Measurements from ENCODE around the gene RPS27L. TPM values are rescaled to one million over a fixed set of nuclear protein-coding genes. Genes with fewer than 3 reads are reported as not detected.

RPS27L gene
- total RNA-seq, 2 experiments from 2014 or later: 41.3 to 60.3 TPM

DNA sequence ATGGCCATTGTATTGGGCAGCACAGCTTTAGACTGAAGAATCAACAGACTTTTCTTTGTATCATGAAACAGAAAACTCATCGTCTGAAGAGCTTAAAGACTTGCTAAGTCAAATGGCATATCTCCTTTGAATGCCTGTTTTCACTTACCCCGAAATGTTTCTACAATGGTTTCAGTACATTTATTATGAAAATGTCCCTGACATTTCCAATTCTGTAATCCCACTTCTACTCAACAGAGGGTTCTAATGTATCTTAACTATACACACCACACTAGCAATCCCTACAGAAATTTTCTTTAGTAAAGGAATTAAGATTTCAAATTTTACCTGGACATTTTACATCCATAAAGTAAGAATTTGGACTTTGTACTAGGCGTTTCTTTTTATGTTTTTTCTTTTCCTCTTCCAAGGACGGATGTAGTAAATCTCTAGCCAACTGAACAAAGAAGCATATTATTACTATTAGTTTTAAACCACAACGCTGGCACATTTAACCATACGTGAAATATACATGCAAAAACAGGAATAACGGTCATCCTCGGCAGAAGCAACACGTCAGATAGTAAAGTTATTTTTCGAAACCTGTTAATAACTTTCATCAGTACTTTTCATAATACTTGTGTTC lies 1.1 kb downstream of the RPS27L start:
- DNase-seq (ENCODE audit: low spot score): peak; percentile 15
- Histone ChIP-seq H4K20me1 (ENCODE audit: insufficient read depth, low read length) (no peaks in the 10 kb centered on the region), H3K27ac (ENCODE audit: low read depth, low read length, poor library complexity, severe bottlenecking) (peak overlapping the region; percentile 67), H3K36me3 (ENCODE audit: insufficient read depth, low read length) (peaks cover 12% of the 10 kb centered on the region; the same call in 1 of the 2 replicates), H3K4me1 (ENCODE audit: insufficient read depth, low read length, poor library complexity, severe bottlenecking) (peaks cover 16% of the 10 kb centered on the region), H3K79me2 (ENCODE audit: insufficient read depth, low read depth, low read length) (peaks cover 16% of the 10 kb centered on the region; the same call in 1 of the 2 replicates), H3K9me2 (ENCODE audit: insufficient read depth, low read length) (no peaks in the 10 kb centered on the region), H3K4me2 (ENCODE audit: low read length) (peak overlapping the region; percentile 89), H3K9me3 (ENCODE audit: low read length) (no peaks in the 10 kb centered on the region), H2AFZ (ENCODE audit: low read length) (peak overlapping the region; percentile 93), H3K4me3 (ENCODE audit: low read depth, low read length, poor library complexity, severe bottlenecking) (peak overlapping the region; percentile 86)
- TF ChIP-seq EZH2phosphoT487 (IDR thresholded peaks at IDR 0.05; ENCODE audit: borderline replicate concordance, low read depth, low read length): no peak
- TF ChIP-seq, protein P1, sequence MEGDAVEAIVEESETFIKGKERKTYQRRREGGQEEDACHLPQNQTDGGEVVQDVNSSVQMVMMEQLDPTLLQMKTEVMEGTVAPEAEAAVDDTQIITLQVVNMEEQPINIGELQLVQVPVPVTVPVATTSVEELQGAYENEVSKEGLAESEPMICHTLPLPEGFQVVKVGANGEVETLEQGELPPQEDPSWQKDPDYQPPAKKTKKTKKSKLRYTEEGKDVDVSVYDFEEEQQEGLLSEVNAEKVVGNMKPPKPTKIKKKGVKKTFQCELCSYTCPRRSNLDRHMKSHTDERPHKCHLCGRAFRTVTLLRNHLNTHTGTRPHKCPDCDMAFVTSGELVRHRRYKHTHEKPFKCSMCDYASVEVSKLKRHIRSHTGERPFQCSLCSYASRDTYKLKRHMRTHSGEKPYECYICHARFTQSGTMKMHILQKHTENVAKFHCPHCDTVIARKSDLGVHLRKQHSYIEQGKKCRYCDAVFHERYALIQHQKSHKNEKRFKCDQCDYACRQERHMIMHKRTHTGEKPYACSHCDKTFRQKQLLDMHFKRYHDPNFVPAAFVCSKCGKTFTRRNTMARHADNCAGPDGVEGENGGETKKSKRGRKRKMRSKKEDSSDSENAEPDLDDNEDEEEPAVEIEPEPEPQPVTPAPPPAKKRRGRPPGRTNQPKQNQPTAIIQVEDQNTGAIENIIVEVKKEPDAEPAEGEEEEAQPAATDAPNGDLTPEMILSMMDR (conservative IDR thresholded peaks at IDR 0.05; ENCODE audit: low read length): no peak; the same call in 1 of the 2 replicates
- BruUV-seq (replicated peaks): no TSS peak
- CTCF ChIA-PET (ENCODE audit: unreplicated experiment): no interaction called here
- POLR2A ChIA-PET: interaction anchor here (0.6 to 1.8 kb wide), 4 partner anchors 35 to 109 kb away, joined by 3 to 11 read pairs (median 4); no protein-coding TSS in a partner anchor
- intact Hi-C loops (cut with micrococcal nuclease; ENCODE audit: unreplicated experiment): loop anchor here (2.0 to 10.0 kb wide), 3 partner anchors 35 to 249 kb away; partner anchors contain the start of genes APH1B and LACTB

GRCh38 chr15:63155486-63155885 lies 1.8 kb downstream of the RPS27L start:
- Histone ChIP-seq H3K4me1 (ENCODE audit: insufficient read depth, low read length, poor library complexity, severe bottlenecking) (peaks cover 16% of the 10 kb centered on the region), H3K9me3 (ENCODE audit: low read length) (no peaks in the 10 kb centered on the region), H2AFZ (ENCODE audit: low read length) (no peak overlapping the region), H3K4me3 (ENCODE audit: low read depth, low read length, poor library complexity, severe bottlenecking) (peak overlapping the region; percentile 86), H3K79me2 (ENCODE audit: insufficient read depth, low read depth, low read length) (peaks cover 16% of the 10 kb centered on the region; the same call in 1 of the 2 replicates), H4K20me1 (ENCODE audit: insufficient read depth, low read length) (no peaks in the 10 kb centered on the region), H3K4me2 (ENCODE audit: low read length) (peak overlapping the region; percentile 89), H3K27ac (ENCODE audit: low read depth, low read length, poor library complexity, severe bottlenecking) (no peak overlapping the region), H3K9me2 (ENCODE audit: insufficient read depth, low read length) (no peaks in the 10 kb centered on the region), H3K36me3 (ENCODE audit: insufficient read depth, low read length) (peaks cover 12% of the 10 kb centered on the region; the same call in 1 of the 2 replicates)
- TF ChIP-seq, protein P1 (conservative IDR thresholded peaks at IDR 0.05; ENCODE audit: low read length): no peak
- no peak for TF ChIP-seq EZH2phosphoT487 (IDR thresholded peaks at IDR 0.05; ENCODE audit: borderline replicate concordance, low read depth, low read length)
- ChIA-PET POLR2A (interaction anchor here (0.7 kb wide), 1 partner anchor 108 kb away, joined by 3 read pairs; no protein-coding TSS in a partner anchor), CTCF (ENCODE audit: unreplicated experiment) (no interaction called here)
- DNase-seq (ENCODE audit: low spot score): no peak
- no TSS peak for BruUV-seq (replicated peaks)
- intact Hi-C loops (cut with micrococcal nuclease; ENCODE audit: unreplicated experiment): loop anchor here (5.0 to 10.0 kb wide), 2 partner anchors 122 to 249 kb away; partner anchors contain the start of gene APH1B

DNA sequence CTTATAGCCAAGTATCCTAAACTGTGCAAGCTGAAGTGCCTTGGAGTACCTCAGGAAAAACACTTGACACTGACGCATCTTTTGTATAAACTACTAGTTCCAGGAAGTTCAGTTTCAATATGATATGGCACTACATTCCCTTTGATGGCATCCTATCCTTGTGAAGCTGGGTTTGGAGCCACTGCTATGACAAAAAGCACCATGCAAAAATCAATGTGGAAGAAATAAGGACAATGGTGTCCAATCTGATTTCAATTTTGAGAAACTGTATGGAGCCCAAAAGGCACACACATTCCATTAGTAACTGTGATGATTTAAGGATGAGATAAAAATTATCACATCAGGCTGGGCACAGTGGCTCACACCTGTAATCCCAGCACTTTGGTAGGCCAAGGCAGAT lies 5.6 kb downstream of the RPS27L start:
- Histone ChIP-seq H3K27ac (ENCODE audit: low read depth, low read length, poor library complexity, severe bottlenecking) (no peak overlapping the region), H3K4me3 (ENCODE audit: low read depth, low read length, poor library complexity, severe bottlenecking) (no peak overlapping the region), H3K9me3 (ENCODE audit: low read length) (no peaks in the 10 kb centered on the region), H3K36me3 (ENCODE audit: insufficient read depth, low read length) (peaks cover 12% of the 10 kb centered on the region; the same call in 1 of the 2 replicates), H4K20me1 (ENCODE audit: insufficient read depth, low read length) (no peaks in the 10 kb centered on the region), H2AFZ (ENCODE audit: low read length) (no peak overlapping the region), H3K4me1 (ENCODE audit: insufficient read depth, low read length, poor library complexity, severe bottlenecking) (peaks cover 10% of the 10 kb centered on the region), H3K9me2 (ENCODE audit: insufficient read depth, low read length) (no peaks in the 10 kb centered on the region), H3K79me2 (ENCODE audit: insufficient read depth, low read depth, low read length) (peaks cover 13% of the 10 kb centered on the region; the same call in 1 of the 2 replicates), H3K4me2 (ENCODE audit: low read length) (no peak overlapping the region)
- ChIA-PET POLR2A (no interaction called here), CTCF (ENCODE audit: unreplicated experiment) (no interaction called here)
- no TSS peak for BruUV-seq (replicated peaks)
- TF ChIP-seq, protein P1 (conservative IDR thresholded peaks at IDR 0.05; ENCODE audit: low read length): no peak
- no peak for TF ChIP-seq EZH2phosphoT487 (IDR thresholded peaks at IDR 0.05; ENCODE audit: borderline replicate concordance, low read depth, low read length)
- intact Hi-C loops (cut with micrococcal nuclease; ENCODE audit: unreplicated experiment): loop anchor here (10.0 kb wide), 1 partner anchor 253 kb away; no protein-coding TSS in a partner anchor
- no peak for DNase-seq (ENCODE audit: low spot score)
